NCI-H146 treated with DMSO at 0.1 percent for 48 hours (cell line): ENCODE data around the gene CYP3A4.
"Not testable (repeated sequence)": the region's sequence is repeated elsewhere in the genome, so short reads cannot be mapped to it uniquely, and the experiment has no call there.

ENCODE experiments used
- DNase-seq: peaks from one replicate; lab custom pipeline; 2025; ENCODE audit not compliant: unreplicated experiment; lab: John Stamatoyannopoulos, UW

The CYP3A4 gene

DNA sequence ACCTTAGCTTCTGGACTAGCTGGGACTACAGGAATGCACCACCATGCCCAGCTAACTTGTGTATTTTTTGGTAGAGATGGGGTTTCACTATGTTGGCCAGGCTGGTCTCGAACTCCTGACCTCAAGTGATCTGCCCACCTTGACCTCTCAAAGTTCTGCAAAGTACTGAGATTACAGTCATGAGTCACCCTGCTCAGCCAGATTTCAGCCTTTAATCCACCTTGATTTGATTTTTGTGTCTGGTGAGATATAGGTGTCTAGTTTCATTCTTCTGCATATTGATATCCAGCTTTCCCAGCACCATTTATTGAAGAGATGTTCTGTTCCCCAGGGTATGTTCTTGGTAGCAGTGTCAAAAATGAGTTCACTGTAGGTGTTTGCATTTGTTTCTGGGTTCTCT is 28.9 kb downstream of the CYP3A4 start:
- no peak for DNase-seq

DNA sequence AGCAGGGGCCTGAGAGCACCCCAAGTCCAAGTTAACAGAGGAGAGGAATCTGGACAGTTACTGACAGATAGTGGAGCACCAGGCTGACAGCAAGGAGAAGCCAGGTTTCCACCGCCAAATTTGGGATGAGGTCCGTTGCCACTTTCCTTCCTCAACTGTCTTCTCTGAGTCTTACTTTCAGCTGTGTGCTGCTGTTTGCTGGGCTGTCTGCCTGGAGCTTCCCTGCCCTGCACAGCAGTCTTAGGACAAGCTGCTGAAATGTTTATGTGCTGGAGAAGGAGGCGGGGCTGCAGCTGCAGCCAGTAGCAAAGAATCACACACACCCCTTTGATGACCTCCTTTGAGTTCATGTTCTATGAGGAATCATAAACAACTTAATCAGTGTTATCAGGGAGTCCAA is 31.6 kb downstream of the CYP3A4 start:
- DNase-seq, result no peak

DNA sequence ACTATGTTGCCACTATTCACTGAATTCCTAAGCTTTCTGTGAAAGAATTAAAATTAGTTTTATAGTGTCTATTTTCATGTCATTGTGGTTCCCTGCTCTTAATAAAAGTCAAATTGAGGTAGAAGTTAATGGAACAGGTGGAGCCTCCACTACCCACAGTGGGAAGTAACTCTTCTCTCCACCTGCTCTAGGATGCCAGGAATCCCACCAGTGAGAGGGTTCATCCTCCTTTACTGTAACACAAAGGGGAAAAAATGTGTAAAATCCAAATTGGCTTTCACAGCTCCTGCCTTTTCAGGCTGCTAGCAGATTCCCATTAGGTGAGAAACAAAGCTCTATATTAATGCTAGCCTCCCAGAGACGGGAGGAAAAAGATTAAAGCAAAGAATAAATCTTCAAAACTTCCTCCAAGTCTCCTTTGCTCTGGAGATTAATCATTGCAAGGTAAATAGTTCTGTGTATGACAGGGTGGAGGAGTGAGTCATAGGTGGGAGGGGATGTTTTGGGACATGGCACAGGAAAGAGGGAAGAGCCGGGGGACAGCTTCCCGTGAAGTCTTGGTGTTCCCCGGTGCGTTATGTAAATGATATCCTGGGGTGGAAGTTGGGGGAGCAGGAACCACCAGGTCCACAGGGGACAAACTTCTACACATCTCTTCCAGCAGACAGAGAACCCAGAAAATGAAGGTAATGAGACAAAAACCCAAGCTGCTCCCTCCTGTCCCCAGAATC is 32.5 kb downstream of the CYP3A4 start:
- DNase-seq, result not testable (repeated sequence)

DNA sequence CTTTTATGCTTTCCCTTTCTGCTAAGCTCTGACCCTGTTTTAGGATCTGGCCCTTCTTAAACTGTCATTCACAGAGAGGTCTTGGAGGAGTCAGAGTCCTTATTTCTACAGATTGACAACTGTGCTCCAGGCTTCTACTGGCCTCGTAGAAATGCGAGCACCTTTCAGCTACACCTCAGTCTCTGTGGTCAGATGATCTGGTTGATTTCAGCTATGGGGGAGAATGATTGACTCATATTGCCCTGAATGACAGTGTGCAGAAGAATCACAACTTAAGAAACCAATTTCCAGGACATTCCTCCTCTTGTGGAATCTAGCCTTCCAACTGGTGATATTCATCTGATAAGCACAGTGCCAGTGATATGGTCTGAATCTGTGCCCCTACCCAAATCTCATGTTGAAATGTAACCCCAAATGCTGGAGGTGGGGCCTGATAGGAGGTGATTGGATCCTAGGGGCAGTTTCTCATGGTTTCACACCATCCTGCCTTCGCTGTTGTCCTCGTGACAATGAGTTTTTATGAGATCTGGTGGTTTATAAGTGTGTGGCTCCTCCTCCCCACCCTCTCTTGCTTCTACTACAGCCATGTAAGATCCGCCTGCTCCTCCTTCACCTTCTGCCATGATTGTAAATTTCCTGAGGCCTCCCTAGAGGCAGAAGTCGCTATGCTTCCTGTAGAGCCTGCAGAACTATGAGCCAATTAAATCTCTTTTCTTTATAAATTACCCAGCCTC is 35.0 kb downstream of the CYP3A4 start:
- no peak for DNase-seq

DNA sequence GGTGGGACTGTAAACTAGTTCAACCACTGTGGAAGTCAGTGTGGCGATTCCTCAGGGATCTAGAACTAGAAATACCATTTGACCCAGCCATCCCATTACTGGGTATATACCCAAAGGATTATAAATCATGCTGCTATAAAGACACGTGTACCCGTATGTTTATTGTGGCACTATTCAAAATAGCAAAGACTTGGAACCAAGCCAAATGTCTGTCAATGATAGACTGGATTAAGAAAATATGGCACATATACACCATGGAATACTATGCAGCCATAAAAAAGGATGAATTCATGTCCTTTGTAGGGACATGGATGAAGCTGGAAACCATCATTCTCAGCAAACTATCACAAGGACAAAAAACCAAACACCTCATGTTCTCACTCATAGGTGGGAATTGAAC is 37.1 kb downstream of the CYP3A4 start:
- DNase-seq, result not testable (repeated sequence)

DNA sequence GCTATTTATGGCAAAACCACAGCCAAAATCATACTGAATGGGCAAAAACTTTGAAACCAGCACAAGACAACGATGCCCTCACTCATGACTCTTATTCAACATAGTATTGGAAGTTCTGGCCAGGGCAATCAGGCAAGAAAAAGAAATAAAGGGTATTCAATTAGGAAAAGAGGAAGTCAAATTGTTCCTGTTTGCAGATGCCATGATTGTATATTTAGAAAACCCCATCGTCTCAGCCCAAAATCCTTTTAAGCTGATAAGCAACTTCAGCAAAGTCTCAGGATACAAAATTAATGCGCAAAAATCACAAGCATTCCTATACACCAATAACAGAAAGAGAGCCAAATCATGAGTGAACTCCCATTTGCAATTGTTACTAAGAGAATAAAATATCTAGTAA is 38.6 kb downstream of the CYP3A4 start:
- not testable (repeated sequence) for DNase-seq

DNA sequence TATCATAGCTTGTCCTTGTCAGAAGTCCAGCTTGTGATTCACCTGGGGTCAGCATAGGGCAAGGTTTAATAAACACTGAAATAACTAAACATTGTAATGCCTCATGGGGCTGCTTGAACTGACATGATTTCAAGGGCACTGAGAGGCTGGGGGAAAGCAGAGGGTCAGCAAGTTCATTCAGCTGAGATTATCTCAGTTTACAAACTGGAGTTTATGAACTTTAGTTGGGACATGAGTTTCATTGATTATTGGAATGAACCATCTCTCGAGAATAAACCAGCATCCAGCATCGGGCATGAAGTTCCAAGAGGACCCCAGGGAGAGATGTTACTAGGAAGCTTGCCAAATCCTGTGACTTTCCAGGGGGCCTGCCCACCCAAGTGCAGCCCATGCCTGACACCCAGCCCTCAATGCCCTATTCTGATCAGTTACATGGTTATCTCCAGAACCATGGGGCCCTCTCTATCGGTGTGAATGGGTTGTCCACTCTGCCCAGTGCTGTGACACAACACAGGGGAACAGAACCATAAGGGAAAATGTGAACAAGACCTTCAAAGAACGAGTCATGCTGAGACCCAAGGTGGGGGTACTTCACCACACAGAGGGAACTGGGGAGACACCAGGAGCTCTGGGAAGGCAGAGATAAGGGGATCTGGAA is 41.1 kb downstream of the CYP3A4 start:
- no peak for DNase-seq

DNA sequence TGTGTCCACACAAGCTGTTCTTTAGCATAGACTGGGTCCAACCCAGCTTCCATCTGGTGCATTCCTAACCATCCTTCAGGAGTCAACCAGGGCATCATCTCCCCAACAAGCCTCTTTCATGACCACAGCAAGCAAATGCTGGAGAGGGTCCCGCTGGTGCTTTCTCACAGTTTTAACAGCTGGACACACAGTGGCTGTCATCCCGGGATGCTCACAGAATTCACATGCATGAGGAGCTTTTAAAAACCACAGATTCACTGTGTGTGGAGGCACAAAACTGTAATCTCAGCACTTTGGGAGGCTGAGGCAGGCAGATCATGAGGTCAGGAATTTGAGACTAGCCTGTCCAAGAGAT is 42.6 kb downstream of the CYP3A4 start:
- DNase-seq, result no peak

DNA sequence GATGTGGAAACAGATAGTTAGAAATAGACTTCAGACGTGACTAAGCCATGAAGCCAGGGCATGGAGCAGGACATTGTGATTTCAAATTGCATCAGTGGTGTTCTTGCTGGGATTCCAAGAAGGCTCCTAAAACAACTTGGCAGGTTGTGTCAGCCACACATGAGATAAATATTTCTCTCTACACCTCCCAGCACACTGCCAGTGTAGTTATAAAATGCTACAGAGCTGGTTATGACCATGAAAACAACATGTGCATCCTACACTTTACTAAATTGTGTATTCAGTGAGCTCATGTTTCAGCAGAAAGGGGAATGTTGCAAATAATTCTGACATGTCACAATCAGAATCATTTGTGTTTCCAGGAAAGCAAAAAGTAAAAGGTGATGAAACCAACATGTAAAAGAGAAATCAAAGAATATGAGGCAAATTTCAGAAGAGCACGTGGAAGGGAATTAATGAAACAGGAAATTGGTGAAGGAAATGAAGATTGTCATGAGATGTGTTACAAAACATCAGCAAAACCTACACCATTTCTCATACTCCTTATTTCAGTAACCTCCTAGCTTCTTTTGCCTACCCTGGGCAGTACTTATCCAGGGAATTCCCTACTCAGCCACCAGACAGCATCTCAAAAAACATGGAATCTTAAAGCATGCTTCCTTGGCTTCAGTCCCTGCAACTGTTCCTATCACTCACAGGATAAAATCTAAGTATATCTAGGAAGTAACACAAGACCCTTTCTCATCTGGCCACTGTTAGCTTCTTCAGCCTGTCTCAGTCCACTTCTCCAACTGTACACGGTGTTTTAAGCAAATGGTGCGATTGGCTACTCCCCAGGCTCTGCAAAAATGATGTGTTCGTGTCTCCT is 43.2 kb downstream of the CYP3A4 start:
- no peak for DNase-seq

DNA sequence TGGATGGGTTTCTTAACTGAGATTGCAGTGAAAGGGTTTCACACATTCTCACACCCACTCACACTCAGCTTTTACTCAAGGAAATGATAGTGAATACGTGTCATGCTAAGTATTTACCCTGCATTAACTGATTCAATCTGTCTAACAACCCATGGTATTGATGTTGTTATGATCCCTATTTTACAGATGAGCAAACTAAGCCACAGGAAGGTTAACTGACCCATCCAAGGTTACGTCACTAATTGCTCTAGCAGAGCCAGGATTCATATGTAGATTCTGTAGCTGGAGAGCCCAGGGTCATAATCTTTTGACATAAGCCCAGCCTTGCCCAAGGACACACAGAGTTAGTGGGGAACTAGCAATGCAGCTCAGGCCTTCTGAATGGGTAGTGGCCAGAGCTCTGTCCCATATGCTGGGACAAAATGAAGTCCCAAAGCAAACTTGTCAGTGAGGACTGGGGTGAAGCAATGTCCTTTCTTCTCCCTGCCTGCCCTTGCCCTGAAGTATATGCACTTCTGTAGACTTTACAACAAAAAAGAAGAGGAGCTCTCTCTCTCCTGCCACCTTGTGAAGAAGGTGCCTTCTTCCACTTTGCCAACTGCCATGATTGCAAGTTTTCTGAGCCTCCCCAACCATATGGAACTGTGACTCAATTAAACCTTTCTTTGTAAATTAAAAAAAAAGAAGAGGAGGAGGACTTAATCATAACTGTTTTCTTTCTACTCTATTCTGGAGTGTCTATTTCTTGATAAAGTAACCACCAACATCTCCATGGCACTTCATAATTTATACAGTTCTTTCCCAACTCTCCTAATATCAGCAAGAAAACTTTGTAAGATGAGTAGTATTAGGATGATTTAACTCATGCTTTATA is 44.0 kb downstream of the CYP3A4 start:
- no peak for DNase-seq

DNA sequence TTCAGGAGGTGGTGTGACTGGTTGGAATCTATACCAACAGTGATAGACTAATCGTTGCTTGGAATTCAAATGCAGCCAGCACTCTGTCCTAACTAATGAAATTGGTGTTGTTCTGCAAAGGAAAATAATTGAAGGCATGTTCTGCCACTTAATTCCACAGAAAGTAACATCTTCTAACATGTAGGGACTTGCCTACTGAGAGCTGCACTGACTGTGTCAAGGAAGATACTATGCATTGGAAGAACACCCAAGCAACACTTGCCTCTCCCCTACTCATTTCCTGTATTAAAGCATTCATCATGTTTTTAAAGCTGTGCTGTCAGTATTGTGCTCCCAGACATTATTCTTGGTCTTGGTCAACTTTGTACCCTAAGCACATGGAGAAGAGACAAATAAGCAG is 46.3 kb downstream of the CYP3A4 start:
- DNase-seq, result no peak

DNA sequence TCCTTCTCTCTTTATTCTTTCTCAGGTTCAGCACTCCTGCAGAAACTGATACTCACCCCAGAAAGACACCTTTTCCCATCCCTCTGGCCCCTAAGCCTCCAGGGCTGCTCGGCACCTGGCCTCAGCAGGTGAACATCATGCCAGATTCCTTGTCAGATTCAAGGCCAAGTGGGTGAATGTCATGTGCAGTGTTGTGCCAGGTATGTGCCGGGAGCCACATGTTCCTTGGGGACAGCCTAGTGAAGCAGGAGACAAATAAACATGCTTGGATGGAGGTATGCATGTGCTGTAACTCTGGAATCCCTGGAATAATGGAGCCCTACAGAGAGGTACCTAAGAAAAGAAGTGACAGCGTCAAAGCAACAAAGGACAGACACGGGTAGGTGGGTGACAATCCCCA is 47.3 kb downstream of the CYP3A4 start:
- not testable (repeated sequence) for DNase-seq

DNA sequence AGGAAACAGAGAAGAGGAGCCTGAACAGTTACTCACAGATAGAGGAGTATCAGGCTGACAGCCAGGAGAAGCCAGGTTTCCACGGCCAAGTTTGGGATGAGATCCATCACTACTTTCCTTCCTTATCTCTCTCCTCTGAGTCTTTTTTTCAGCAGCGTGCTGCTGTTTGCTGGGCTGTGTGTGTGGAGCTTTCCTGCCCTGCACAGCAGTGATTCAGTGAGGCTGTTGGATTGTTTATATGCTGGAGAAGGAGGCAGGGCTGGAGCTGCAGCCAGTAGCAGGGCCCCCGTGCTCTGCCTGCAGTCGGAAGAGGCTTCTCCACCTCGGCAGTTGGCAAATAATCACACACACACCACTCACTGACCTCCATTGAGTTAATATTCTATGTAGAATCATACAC is 49.0 kb downstream of the CYP3A4 start, which contains the start of gene CYP3A7:
Gene CYP3A7 (minus strand): TSS at position 210 of the 400 bp plus-strand sequence. CDS start 103 bp downstream, at position 107.
- no peak for DNase-seq

DNA sequence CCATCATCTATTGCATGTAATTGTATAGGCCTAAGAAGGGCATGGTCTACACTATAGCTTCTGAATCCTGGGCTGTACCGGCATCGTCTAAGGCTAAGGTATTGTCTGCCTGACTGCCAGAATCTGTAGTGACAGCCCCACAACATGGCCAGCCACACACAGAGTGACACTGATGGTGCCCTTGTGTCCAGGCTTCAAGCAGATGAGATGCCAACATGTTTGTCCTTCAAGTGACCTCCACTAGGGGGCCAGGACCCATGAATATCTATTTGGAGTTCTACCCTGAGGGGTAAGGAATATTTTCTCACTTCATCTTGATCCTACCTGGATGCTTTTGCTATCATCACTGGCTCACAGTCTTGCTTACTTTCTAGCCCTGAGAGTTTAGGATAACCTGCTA is 50.5 kb downstream of the CYP3A4 start:
- no peak for DNase-seq

DNA sequence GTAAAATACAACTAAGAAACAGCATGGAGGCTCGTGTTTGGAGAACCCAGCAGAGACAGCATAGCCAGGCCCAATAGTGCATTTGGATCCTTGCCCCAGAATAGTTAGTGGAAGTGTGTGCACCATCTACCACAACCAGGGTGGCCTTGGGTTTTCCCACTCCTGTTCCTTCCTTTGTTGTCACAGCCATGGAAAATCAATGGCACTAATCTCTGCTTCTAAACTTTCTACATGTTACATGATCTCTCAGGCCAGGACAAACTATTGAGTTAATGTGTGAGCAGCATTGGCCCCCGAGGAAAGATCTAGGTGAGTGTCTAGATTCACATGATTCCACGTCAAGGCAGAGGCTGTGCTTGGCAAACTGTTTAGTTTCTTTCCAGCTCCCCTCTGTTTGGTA is 51.0 kb downstream of the CYP3A4 start:
- DNase-seq, result no peak

DNA sequence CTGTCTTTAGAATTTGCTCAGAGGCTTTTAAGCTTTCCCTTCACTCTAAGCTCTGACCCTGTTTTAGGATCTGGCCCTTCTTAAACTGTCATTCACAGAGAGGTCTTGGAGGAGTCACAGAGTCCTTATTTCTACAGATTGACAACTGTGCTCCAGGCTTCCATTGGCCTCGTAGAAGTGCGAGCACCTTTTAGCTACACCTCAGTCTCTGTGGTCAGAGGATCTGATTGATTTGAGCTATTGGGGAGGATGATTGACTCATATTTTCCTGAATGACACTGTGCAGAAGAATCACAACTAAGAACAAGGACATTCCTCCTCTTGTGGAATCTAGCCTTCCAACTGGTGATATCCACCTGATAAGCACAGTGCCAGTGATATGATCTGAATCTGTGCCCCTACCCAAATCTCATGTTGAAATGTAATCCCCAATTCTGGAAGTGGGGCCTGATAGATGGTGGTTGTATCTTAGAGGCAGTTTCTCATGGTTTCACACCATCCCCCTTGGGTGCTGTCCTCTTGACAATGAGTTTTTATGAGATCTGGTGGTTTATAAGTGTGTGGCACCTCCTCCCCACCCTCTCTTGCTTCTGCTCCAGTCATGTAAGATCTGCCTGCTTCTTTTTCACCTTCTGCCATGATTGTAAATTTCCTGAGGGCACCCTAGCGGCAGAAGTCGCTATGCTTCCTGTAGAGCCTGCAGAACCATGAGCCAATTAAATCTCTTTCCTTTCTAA is 52.2 kb downstream of the CYP3A4 start:
- no peak for DNase-seq

DNA sequence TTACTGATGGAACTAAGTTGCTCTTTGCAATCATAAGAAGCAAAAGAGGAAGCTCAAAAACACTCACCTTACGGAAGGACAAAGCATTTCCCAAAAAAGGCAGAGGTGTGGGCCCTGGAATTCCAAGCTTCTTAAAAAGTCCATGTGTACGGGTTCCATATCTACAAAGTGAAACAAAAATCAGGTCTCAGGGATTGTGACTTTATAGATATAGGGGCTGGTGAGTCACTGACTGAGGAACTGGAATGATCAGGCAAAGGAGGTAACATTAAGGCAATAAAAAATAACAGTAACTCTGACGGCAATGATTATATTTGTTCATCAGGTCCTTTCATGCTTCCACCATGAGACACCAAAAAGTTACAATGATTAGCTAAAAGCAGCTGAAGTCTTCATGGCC is 53.0 kb downstream of the CYP3A4 start:
- DNase-seq, result no peak

DNA sequence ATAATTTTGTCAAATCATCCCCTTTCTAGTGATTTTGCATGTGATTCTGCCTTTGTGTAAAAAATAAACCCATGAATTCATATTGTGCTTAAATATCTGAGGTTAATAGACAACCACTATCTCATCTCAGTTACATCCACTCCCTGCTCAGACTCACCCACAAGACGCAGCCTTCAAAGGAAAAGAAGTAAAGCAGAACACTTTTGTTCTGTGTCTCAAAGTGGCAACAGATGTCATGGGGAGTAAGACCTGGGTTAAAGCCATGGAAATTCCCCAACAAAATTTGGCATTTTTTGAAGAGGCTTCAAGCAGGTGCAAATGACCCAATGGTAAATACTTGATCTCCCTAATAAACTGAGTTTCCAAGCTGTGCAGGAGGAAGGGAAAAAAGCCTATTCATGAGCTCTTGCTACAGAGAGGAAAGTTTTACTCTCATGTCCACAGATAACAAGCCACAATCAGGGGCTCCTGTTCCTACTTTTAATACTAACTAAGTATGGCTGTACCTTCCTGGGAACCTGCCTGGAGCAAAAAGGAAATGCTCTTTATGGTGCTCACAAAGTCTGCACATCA is 53.7 kb downstream of the CYP3A4 start:
- no peak for DNase-seq
